Spleen (tissue), 11 donors: ENCODE results near the gene ZCCHC8. TPM values are rescaled to one million over a fixed set of nuclear protein-coding genes. Genes with fewer than 3 reads are reported as not detected.
"Not testable (repeated sequence)": the region's sequence is repeated elsewhere in the genome, so short reads cannot be mapped to it uniquely, and the experiment has no call there.

Experiments used
- DNase-seq: peaks from one replicate; pipeline ENCODE4 v3.0.0-alpha.2; 2020
- H3K27ac ChIP-seq, 8 donors: fragments of 200-600 bp; sonication (generic) in 7 of 8; 1 replicate in 4 of 8; 2 replicates in 4 of 8; pipeline versions ENCODE4 v1.5.0 to v1.8.0; 2016 to 2021; ENCODE audit warnings: inconsistent platforms in 4 of 8, mild to moderate bottlenecking in 4 of 8, moderate library complexity in 1 of 8
- H3K27me3 ChIP-seq, 7 donors: fragments of 200-600 bp; sonication (generic) in 6 of 7; replicated peaks in 1 of 7; 1 replicate in 4 of 7; 2 replicates in 3 of 7; pipeline versions ENCODE4 v1.5.0 to v1.8.0; 2016 to 2021; ENCODE audit warnings: inconsistent platforms in 3 of 7, mild to moderate bottlenecking in 1 of 7
- H3K36me3 ChIP-seq, 6 donors: fragments of 200-600 bp; sonication (generic) in 5 of 6; 1 replicate in 4 of 6; 2 replicates in 2 of 6; pipeline versions ENCODE4 v1.5.0 to v1.8.0; 2016 to 2021; ENCODE audit warnings: inconsistent platforms in 2 of 6
- H3K4me1 ChIP-seq, 6 donors: fragments of 200-600 bp; sonication (generic) in 5 of 6; 1 replicate in 3 of 6; 2 replicates in 3 of 6; pipeline versions ENCODE4 v1.5.0 to v1.8.0; 2016 to 2021; ENCODE audit warnings: inconsistent platforms in 3 of 6
- H3K4me3 ChIP-seq, 8 donors: fragments of 200-600 bp; sonication (generic) in 7 of 8; 1 replicate in 4 of 8; 2 replicates in 4 of 8; pipeline versions ENCODE4 v1.5.0 to v1.8.0; 2016 to 2021; ENCODE audit warnings: inconsistent platforms in 4 of 8, mild to moderate bottlenecking in 4 of 8, moderate library complexity in 2 of 8
- H3K9me3 ChIP-seq, 8 donors: fragments of 200-600 bp; sonication (generic) in 7 of 8; 1 replicate in 4 of 8; 2 replicates in 4 of 8; pipeline versions ENCODE4 v1.5.0 to v1.8.0; 2016 to 2021; ENCODE audit warnings: inconsistent platforms in 4 of 8
- CTCF ChIP-seq, 11 experiments: fragments of 200-600 bp in 7 of 11; fragments of 450-650 bp in 4 of 11; sonication (generic) in 4 of 11; IDR thresholded peaks in 8 of 11; conservative IDR thresholded peaks in 3 of 11; 1 replicate in 7 of 11; 2 replicates in 4 of 11; pipeline versions ENCODE4 v1.4.0 to v1.8.0; 2016 to 2021; ENCODE audit warnings: antibody characterized with exemption in 11 of 11, inconsistent platforms in 4 of 11, mild to moderate bottlenecking in 1 of 11
- POLR2A ChIP-seq, 3 donors: fragments of 450-650 bp; IDR thresholded peaks; one replicate each; pipeline ENCODE4 v1.5.1; 2017; ENCODE audit warnings: antibody characterized with exemption in 3 of 3, mild to moderate bottlenecking in 1 of 3
- POLR2AphosphoS5 ChIP-seq, 3 donors: sonication (generic); formaldehyde crosslinking; IDR thresholded peaks; one replicate each; pipeline ENCODE4 v1.5.1; 2017; ENCODE audit warnings: antibody characterized with exemption in 3 of 3
- WGBS, 5 donors: extraction: QIAGEN DNeasy Blood & Tissue Kit in 3 of 5; methylation state at CpG; one replicate each; pipeline versions ENCODE4 v1.1.5 to v1.1.7; 2013 to 2018; 5-methylcytosine and 5-hydroxymethylcytosine counted together
- intact Hi-C: fragments of 100-400 bp; cut with DNase I; formaldehyde crosslinking; loops from one replicate; pipeline ENCODE4 v1.15.0; 2023; ENCODE audit warnings: low total_unique reads
- polyA plus RNA-seq, 3 donors: library from polyadenylated mRNA; stranded (reverse); fragments of 200-250 nt; gene quantifications; one replicate each; pipeline ENCODE4 v1.2.1, GENCODE V29; 2013
- total RNA-seq, 7 donors: library from RNA; depleted of rRNA in 3 of 7; stranded (reverse); fragments of >200 nt in 3 of 7; fragmentation: NEBNext Ultra II Directional in 4 of 7; extraction: Animal tissue kit (Norgen Biotek cat#: 25700) in 4 of 7; gene quantifications; one replicate each; pipeline versions ENCODE4 v1.1.0 to v1.2.1, GENCODE V29; 2016 to 2021
- donor health status: healthy with polysubstance abuse.
- donor health status: DM: no; HTN: no; CAD: no; lungs with moderate emphysema.
- donor health status: DM: no; HTN: no; CAD: no.
- donor health status: Bipolar disorder and iron deficiency.
- donor health status: healthy.
- donor health status: DM: no; HTN: no; CAD: no.
- donor health status: DM: yes; HTN: yes; CAD: no.

ZCCHC8 gene
- total and polyA plus RNA-seq, 10 donors: 20.6 to 37.1 (median 29.4) TPM

DNA sequence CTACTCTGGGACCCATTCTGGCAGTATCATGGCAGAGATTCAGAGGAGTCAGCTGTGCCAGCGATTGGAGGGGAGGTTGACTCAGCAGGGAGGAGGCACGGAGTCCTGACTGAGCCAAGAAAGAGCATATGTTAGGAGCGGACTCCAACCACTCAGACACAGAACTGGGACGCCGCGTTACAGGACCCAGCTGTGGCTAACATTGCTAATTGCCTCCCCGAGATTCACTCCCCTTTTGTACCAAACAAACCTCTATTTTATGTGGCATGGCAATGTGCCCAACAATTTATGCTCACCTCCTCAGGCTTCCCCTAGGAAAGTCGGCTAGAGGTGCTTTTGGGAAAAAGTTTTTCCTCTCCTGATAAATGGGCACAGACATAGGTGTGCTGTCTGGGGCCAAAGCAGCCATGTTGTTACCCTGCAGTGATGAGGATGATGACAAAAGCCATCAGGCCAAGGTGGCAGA is 63.0 kb downstream of the ZCCHC8 start:
- H3K27ac ChIP-seq: no peak overlapping the region
- TF ChIP-seq POLR2AphosphoS5 (IDR thresholded peaks at IDR 0.05): no peak
- TF ChIP-seq CTCF (IDR thresholded peaks at IDR 0.05 in 8 of 11, conservative IDR thresholded peaks at IDR 0.05 in 3 of 11): no peak
- no peak for TF ChIP-seq POLR2A (IDR thresholded peaks at IDR 0.05)
- intact Hi-C loops: no loop called here
- H3K4me1 ChIP-seq: no peaks in the 10 kb centered on the region
- DNase-seq: no peak
- no peaks in the 10 kb centered on the region for H3K9me3 ChIP-seq
- H3K36me3 ChIP-seq: no peaks in the 10 kb centered on the region
- WGBS, 5 donors: 69 to 94% (median 82%) methylated on average over 8 of the region's 8 CpGs
- no peaks in the 10 kb centered on the region for H3K27me3 ChIP-seq
- no peak overlapping the region for H3K4me3 ChIP-seq

GRCh38 chr12:122435186-122435585 is 65.5 kb downstream of the ZCCHC8 start:
- Histone ChIP-seq H3K4me1 (no peaks in the 10 kb centered on the region), H3K36me3 (no peaks in the 10 kb centered on the region), H3K27me3 (no peaks in the 10 kb centered on the region), H3K9me3 (no peaks in the 10 kb centered on the region), H3K27ac (no peak overlapping the region), H3K4me3 (no peak overlapping the region)
- WGBS, 5 donors: 91 to 98% (median 97%) methylated on average over 4 of the region's 4 CpGs
- TF ChIP-seq POLR2AphosphoS5 (IDR thresholded peaks at IDR 0.05): no peak
- no peak for TF ChIP-seq CTCF (IDR thresholded peaks at IDR 0.05 in 8 of 11, conservative IDR thresholded peaks at IDR 0.05 in 3 of 11)
- TF ChIP-seq POLR2A (IDR thresholded peaks at IDR 0.05): no peak
- DNase-seq: no peak
- intact Hi-C loops: no loop called here

DNA sequence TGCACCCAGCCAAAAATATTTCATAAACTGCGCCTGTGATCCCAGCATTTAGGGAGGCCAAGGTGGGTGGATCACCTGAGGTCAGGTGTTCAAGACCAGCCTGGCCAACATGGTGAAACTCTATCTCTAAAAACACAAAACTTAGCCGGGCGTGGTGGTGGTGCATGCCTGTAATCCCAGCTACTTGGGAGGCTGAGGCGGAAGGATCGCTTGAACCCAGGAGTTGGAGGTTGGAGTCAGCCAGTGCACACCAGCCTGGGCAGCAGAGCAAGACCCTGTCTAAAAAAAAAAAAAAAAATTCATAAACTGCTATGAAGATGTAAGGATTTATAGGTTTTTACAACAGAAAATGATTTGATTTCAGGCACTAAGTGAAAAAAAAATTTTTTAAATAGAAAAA is 71.7 kb downstream of the ZCCHC8 start:
- WGBS, 5 donors: 95 to 100% (median 97%) methylated on average over 5 of the region's 5 CpGs
- H3K36me3 ChIP-seq, DNase-seq, H3K4me1 ChIP-seq, H3K27ac ChIP-seq, H3K27me3 ChIP-seq, H3K9me3 ChIP-seq, intact Hi-C loops, H3K4me3 ChIP-seq: not testable (repeated sequence)

DNA sequence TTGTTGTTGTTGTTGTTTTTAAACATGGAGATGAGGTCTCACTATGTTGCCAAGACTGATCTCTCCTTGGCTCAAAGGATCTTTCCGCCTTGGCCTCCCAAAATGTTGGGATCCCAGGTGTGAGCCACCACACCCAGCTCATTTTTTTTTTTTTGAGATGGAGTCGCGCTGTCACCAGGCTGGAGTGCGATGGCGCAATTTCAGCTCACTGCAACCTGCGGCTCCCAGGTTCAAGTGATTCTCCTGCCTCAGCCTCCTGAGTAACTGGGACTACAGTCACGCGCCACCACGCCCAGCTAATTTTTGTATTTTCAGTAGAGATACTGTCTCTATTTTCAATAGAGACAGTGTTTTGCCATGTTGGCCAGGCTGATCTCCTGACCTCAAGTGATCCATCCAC is 73.3 kb downstream of the ZCCHC8 start:
- Histone ChIP-seq H3K4me3 (no peak overlapping the region), H3K4me1 (peaks cover 9 to 14% (median 14%) of the 10 kb centered on the region in 6 donors), H3K9me3 (no peaks in the 10 kb centered on the region), H3K27ac (no peak overlapping the region), H3K27me3 (no peaks in the 10 kb centered on the region), H3K36me3 (no peaks in the 10 kb centered on the region)
- TF ChIP-seq POLR2A (IDR thresholded peaks at IDR 0.05) (no peak), CTCF (IDR thresholded peaks at IDR 0.05 in 8 of 11, conservative IDR thresholded peaks at IDR 0.05 in 3 of 11) (no peak), POLR2AphosphoS5 (IDR thresholded peaks at IDR 0.05) (no peak)
- intact Hi-C loops: no loop called here
- no peak for DNase-seq
- 93 to 100% (median 98%) methylated on average over 9 of the region's 9 CpGs for WGBS, 5 donors
